ENCODE results near the gene GYG1.

DNA sequence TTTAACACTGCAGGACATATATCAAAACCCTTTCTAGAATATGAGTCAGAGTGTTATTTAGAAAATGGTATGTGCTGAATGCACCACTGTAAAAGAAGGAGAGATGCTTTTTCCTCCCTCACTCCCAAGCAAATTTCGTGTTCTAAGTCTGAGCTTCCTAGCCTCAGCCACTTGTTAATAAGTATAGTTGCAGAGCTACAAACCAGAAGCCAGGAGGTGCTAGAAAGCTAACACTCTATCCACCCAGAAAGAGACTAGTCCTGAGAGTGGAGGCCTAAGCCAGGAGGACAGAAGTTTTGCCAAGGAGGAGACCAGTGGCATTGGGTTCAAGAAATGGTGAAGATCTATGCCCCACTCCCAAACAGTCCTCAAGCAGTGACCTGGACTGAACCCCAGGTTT lies 40.5 kb upstream of the GYG1 start:
- TF ChIP-seq CTCF (IDR thresholded peaks at IDR 0.05) (peak; percentile 36), ZFX (IDR thresholded peaks at IDR 0.05; ENCODE audit: borderline replicate concordance) (no peak)

Measured in 22Rv1 (cell line).